ENCODE measurements around the gene IQCC. TPM values are rescaled to one million over a fixed set of nuclear protein-coding genes. Genes with fewer than 3 reads are reported as not detected.

The IQCC gene
- total and polyA plus RNA-seq, 2 donors (not counting 1 experiment from before 2014, with no cell fraction given), result 2.0 to 2.3 TPM

GRCh38 chr1:32197837-32198236, 7.6 kb upstream of the IQCC start:
- H3K4me3 ChIP-seq (replicated peaks in 1 of 4; ENCODE audit: control extremely low read depth in 1 of 4, insufficient read depth in 1 of 4, low read depth in 3 of 4, low read length in 4 of 4), result no peak overlapping the region
- H3K79me2 ChIP-seq (ENCODE audit: control insufficient read depth, insufficient read depth, low read length), result no peaks in the 10 kb centered on the region
- no peaks in the 10 kb centered on the region for H3K27me3 ChIP-seq (ENCODE audit: control insufficient read depth, insufficient read depth, low read length)
- TF ChIP-seq CTCF (conservative IDR thresholded peaks at IDR 0.05 in 1 of 2, IDR thresholded peaks at IDR 0.05 in 1 of 2; ENCODE audit: low read depth in 1 of 2, low read length in 2 of 2) (no peak), EZH2 (IDR thresholded peaks at IDR 0.05; ENCODE audit: low read length, missing control alignments) (no peak)
- no peaks in the 10 kb centered on the region for H4K20me1 ChIP-seq (ENCODE audit: control insufficient read depth, extremely low read depth, insufficient read depth, low read length)
- DNase-seq (ENCODE audit: low read depth in 2 of 2), result no peak
- H3K4me1 ChIP-seq (ENCODE audit: control insufficient read depth, extremely low read depth, insufficient read depth, low read length), result peaks cover 18% of the 10 kb centered on the region
- peaks cover 33% of the 10 kb centered on the region for H3K36me3 ChIP-seq (ENCODE audit: control insufficient read depth, insufficient read depth, low read length)
- no peaks in the 10 kb centered on the region for H3K9me3 ChIP-seq (ENCODE audit: control insufficient read depth, insufficient read depth, low read depth, low read length)
- H2AFZ ChIP-seq (ENCODE audit: low read length), result no peak overlapping the region
- H3K9ac ChIP-seq (ENCODE audit: insufficient read depth, low read length), result no peak overlapping the region
- H3K4me2 ChIP-seq (ENCODE audit: extremely low read depth, insufficient read depth, low read length), result no peak overlapping the region
- H3K27ac ChIP-seq (ENCODE audit: insufficient read depth, low read length), result no peak overlapping the region

- TF ChIP-seq EZH2 (IDR thresholded peaks at IDR 0.05; ENCODE audit: low read length, missing control alignments) (no peak), CTCF (conservative IDR thresholded peaks at IDR 0.05 in 1 of 2, IDR thresholded peaks at IDR 0.05 in 1 of 2; ENCODE audit: low read depth in 1 of 2, low read length in 2 of 2) (no peak)
- DNase-seq (ENCODE audit: low read depth in 2 of 2), result no peak
Observed at GRCh38 chr1:32198237-32199042, 7.0 kb upstream of the IQCC start.

GRCh38 chr1:32199043-32199716, 6.3 kb upstream of the IQCC start:
- Histone ChIP-seq H3K79me2 (ENCODE audit: control insufficient read depth, insufficient read depth, low read length) (no peaks in the 10 kb centered on the region), H3K4me2 (ENCODE audit: extremely low read depth, insufficient read depth, low read length) (peak overlapping the region; percentile 87), H3K9ac (ENCODE audit: insufficient read depth, low read length) (no peak overlapping the region), H3K9me3 (ENCODE audit: control insufficient read depth, insufficient read depth, low read depth, low read length) (no peaks in the 10 kb centered on the region), H3K36me3 (ENCODE audit: control insufficient read depth, insufficient read depth, low read length) (peaks cover 23% of the 10 kb centered on the region), H3K27ac (ENCODE audit: insufficient read depth, low read length) (peak overlapping the region; percentile 99), H3K4me3 (replicated peaks in 1 of 4; ENCODE audit: control extremely low read depth in 1 of 4, insufficient read depth in 1 of 4, low read depth in 3 of 4, low read length in 4 of 4) (no peak overlapping the region), H4K20me1 (ENCODE audit: control insufficient read depth, extremely low read depth, insufficient read depth, low read length) (no peaks in the 10 kb centered on the region), H3K4me1 (ENCODE audit: control insufficient read depth, extremely low read depth, insufficient read depth, low read length) (peaks cover 18% of the 10 kb centered on the region), H2AFZ (ENCODE audit: low read length) (no peak overlapping the region), H3K27me3 (ENCODE audit: control insufficient read depth, insufficient read depth, low read length) (no peaks in the 10 kb centered on the region)
- TF ChIP-seq EZH2 (IDR thresholded peaks at IDR 0.05; ENCODE audit: low read length, missing control alignments) (no peak), CTCF (conservative IDR thresholded peaks at IDR 0.05 in 1 of 2, IDR thresholded peaks at IDR 0.05 in 1 of 2; ENCODE audit: low read depth in 1 of 2, low read length in 2 of 2) (no peak)
- no peak for DNase-seq (ENCODE audit: low read depth in 2 of 2)

More at GRCh38 chr1:32198237-32199042, 7.0 kb upstream of the IQCC start:
- Histone ChIP-seq H3K27me3 (ENCODE audit: control insufficient read depth, insufficient read depth, low read length) (no peaks in the 10 kb centered on the region), H4K20me1 (ENCODE audit: control insufficient read depth, extremely low read depth, insufficient read depth, low read length) (no peaks in the 10 kb centered on the region), H3K4me2 (ENCODE audit: extremely low read depth, insufficient read depth, low read length) (no peak overlapping the region), H3K36me3 (ENCODE audit: control insufficient read depth, insufficient read depth, low read length) (peaks cover 28% of the 10 kb centered on the region), H3K79me2 (ENCODE audit: control insufficient read depth, insufficient read depth, low read length) (no peaks in the 10 kb centered on the region), H3K4me1 (ENCODE audit: control insufficient read depth, extremely low read depth, insufficient read depth, low read length) (peaks cover 18% of the 10 kb centered on the region), H3K27ac (ENCODE audit: insufficient read depth, low read length) (no peak overlapping the region), H3K4me3 (replicated peaks in 1 of 4; ENCODE audit: control extremely low read depth in 1 of 4, insufficient read depth in 1 of 4, low read depth in 3 of 4, low read length in 4 of 4) (no peak overlapping the region), H2AFZ (ENCODE audit: low read length) (no peak overlapping the region), H3K9me3 (ENCODE audit: control insufficient read depth, insufficient read depth, low read depth, low read length) (no peaks in the 10 kb centered on the region), H3K9ac (ENCODE audit: insufficient read depth, low read length) (no peak overlapping the region)

Data from fibroblast of lung (primary cell).